HEK293 (cell line): ENCODE results near the gene VCPKMT.

ENCODE experiments used
- SETDB1 ChIP-seq: IDR thresholded peaks from one replicate; pipeline ENCODE4 v1.6.1; 2017; ENCODE audit warnings: mild to moderate bottlenecking, low read length, moderate library complexity, mixed read lengths; ENCODE audit not compliant: insufficient read length
- ZFHX2 ChIP-seq: fragments of 450-650 bp; formaldehyde crosslinking; conservative IDR thresholded peaks from 2 replicates; pipeline ENCODE4 v1.5.1; 2016; ENCODE audit warnings: missing biosample characterization, missing genetic modification characterization
- ZIC2 ChIP-seq: fragments of 450-650 bp; formaldehyde crosslinking; IDR thresholded peaks from 2 replicates; pipeline ENCODE4 v1.5.1; 2016; ENCODE audit warnings: missing biosample characterization, missing genetic modification characterization
- ZNF501 ChIP-seq: fragments of 450-650 bp; formaldehyde crosslinking; IDR thresholded peaks from 2 replicates; pipeline ENCODE4 v1.5.1; 2016; ENCODE audit warnings: missing biosample characterization, missing genetic modification characterization
- ZNF837 ChIP-seq: fragments of 450-650 bp; formaldehyde crosslinking; IDR thresholded peaks from 2 replicates; pipeline ENCODE4 v1.5.1; 2016; ENCODE audit warnings: missing biosample characterization, missing genetic modification characterization
- TF ChIP-seq, protein P1 (sequence below): fragments of 450-650 bp; formaldehyde crosslinking; IDR thresholded peaks from 2 replicates; pipeline ENCODE4 v1.5.1; 2016; ENCODE audit warnings: missing biosample characterization, missing genetic modification characterization

Gene VCPKMT

DNA sequence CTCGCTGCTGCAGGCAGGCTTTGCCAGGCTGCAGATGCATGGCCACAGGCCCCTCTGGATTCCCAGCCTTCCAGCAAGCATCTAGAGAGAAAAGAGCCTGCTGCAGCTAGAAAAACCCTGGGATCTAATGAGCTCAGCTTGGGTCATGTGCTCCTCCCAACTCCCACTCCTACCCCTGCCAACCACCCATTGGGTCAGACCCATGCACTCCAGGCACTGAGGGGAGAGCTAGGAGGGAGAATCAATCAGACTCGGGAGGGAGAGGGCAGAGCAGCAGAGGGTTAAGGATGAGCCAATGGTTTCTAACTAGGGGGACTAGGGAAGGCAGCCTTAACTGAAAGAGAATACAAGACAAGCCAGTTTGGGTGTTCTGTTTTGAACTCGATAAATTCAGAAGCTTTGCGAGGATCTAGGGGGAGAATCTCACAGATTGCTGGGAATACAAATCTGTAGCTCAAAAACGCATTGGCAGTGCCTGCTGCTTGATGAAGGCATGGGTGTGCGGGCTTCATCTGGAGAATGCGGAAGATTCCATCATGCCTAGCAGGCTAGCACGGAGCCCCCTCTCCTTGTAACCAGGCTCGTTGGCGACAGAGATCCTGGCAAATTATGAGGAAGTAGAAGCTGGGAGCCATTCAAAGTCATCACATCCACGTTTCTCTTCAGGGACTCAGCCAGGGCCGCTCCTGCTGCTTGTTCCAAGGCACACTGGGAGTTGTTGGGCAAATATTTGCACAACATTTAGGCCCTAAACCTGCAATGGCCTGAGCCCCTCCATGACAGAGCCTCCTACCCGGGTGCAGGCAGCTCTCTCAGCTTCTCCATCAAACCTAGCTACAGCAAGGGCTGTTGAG lies 56.4 kb downstream of the VCPKMT start (continued):
- TF ChIP-seq, protein P1, sequence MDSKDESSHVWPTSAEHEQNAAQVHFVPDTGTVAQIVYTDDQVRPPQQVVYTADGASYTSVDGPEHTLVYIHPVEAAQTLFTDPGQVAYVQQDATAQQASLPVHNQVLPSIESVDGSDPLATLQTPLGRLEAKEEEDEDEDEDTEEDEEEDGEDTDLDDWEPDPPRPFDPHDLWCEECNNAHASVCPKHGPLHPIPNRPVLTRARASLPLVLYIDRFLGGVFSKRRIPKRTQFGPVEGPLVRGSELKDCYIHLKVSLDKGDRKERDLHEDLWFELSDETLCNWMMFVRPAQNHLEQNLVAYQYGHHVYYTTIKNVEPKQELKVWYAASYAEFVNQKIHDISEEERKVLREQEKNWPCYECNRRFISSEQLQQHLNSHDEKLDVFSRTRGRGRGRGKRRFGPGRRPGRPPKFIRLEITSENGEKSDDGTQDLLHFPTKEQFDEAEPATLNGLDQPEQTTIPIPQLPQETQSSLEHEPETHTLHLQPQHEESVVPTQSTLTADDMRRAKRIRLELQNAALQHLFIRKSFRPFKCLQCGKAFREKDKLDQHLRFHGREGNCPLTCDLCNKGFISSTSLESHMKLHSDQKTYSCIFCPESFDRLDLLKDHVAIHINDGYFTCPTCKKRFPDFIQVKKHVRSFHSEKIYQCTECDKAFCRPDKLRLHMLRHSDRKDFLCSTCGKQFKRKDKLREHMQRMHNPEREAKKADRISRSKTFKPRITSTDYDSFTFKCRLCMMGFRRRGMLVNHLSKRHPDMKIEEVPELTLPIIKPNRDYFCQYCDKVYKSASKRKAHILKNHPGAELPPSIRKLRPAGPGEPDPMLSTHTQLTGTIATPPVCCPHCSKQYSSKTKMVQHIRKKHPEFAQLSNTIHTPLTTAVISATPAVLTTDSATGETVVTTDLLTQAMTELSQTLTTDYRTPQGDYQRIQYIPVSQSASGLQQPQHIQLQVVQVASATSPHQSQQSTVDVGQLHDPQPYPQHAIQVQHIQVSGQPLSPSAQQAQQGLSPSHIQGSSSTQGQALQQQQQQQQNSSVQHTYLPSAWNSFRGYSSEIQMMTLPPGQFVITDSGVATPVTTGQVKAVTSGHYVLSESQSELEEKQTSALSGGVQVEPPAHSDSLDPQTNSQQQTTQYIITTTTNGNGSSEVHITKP (tag by site-specific recombination) = peak; percentile 87
- TF ChIP-seq ZNF837 (tag by site-specific recombination) (no peak), ZFHX2 (tag by site-specific recombination) (peak; percentile 50; the same call in 1 of the 2 replicates), ZNF501 (tag by site-specific recombination) (no peak), SETDB1 (no peak), ZIC2 (0 out of 2 replicates have a peak, but pooled peaks have one; percentile 30)
